ENCODE measurements around the gene ZNF684. TPM values are rescaled to one million over a fixed set of nuclear protein-coding genes. Genes with fewer than 3 reads are reported as not detected.
A peak's percentile ranks its signal among the peaks of the same experiment; 100 is the strongest.

The ZNF684 gene
- total RNA-seq (2021; ENCODE audit: unreplicated experiment): 5.3 TPM
- 2.2 and 3.4 TPM in 2 replicates for polyA plus RNA-seq (2012)
- percentile 53 among the genes with signal in this experiment for Bru-seq, nascent RNA
- percentile 47 among the genes with signal in this experiment for BruChase-seq, experiment 1, labeled RNA remaining after a 6-hour chase
- BruChase-seq, experiment 2, labeled RNA remaining after a 2-hour chase: percentile 59 among the genes with signal in this experiment
- long read RNA-seq, partial matches to known transcripts: 0 of 5 reads
- long read RNA-seq, other reads (novel, unspliced or antisense): 2 of 5 reads

- H3K4me2 ChIP-seq (ENCODE audit: low read length): peak within 1 kb of the TSS; percentile 86
- H3K27ac ChIP-seq (ENCODE audit: low read depth, low read length): peak within 1 kb of the TSS; percentile 68
- ATAC-seq (peak; percentile 98), DNase-seq (ENCODE audit: low read depth, low spot score) (peak; percentile 93)
- H3K79me2 ChIP-seq (ENCODE audit: insufficient read depth, low read length): no peaks in the 10 kb centered on the region
- CTCF ChIA-PET: interaction anchor here (1.0 to 2.4 kb wide), 8 partner anchors 12 to 420 kb away, joined by 3 to 10 read pairs (median 4); no protein-coding TSS in a partner anchor
- peak within 1 kb of the TSS; percentile 69 for H2AFZ ChIP-seq (ENCODE audit: low read depth, low read length, poor library complexity, severe bottlenecking)
- peak within 1 kb of the TSS; percentile 63 for H3K9ac ChIP-seq (ENCODE audit: low read length)
- intact Hi-C loops (cut with micrococcal nuclease): loop anchor here (5.0 kb wide), 1 partner anchor 136 kb away; the partner anchor contains the start of gene RIMS3
- H3K9me2 ChIP-seq (ENCODE audit: insufficient read depth): no peaks in the 10 kb centered on the region
- POLR2A ChIA-PET: interaction anchor here (0.6 to 1.0 kb wide), 4 partner anchors 31 to 160 kb away, joined by 3 to 4 read pairs (median 3); partner anchors contain the start of gene NFYC
- H3K4me3 ChIP-seq (replicated peaks in 1 of 2; ENCODE audit: low read depth in 1 of 2, low read length in 2 of 2): peak within 1 kb of the TSS; percentile 61 to 72
- TSS peak; percentile 81 for BruUV-seq (replicated peaks)
- H3K27me3 ChIP-seq (ENCODE audit: insufficient read depth, low read length): no peaks in the 10 kb centered on the region
- RAD21 ChIA-PET (ENCODE audit: low non-redundant PET in 1 of 2, low total read pairs in 2 of 2, uncharacterized antibody in 2 of 2, unreplicated experiment in 2 of 2): no interaction called here
- H3K36me3 ChIP-seq (ENCODE audit: control insufficient read depth in 1 of 2, insufficient read depth in 2 of 2, low read length in 2 of 2): no peaks in the 10 kb centered on the region; a peak in 1 of 4 replicates
- no peaks in the 10 kb centered on the region for H3K9me3 ChIP-seq (ENCODE audit: control insufficient read depth in 1 of 2, insufficient read depth in 1 of 2, low read depth in 1 of 2, low read length in 2 of 2)
- H3K4me1 ChIP-seq (ENCODE audit: control insufficient read depth in 1 of 2, insufficient read depth in 2 of 2, low read length in 2 of 2): peaks cover 7 to 11% of the 10 kb centered on the region in 2 experiments; a peak in 3 of 4 replicates
- H4K20me1 ChIP-seq (ENCODE audit: insufficient read depth): no peaks in the 10 kb centered on the region
- TF ChIP-seq EGR1 (IDR thresholded peaks at IDR 0.05; ENCODE audit: low read depth) (no peak; the same call in 1 of the 2 replicates), CBX3 (IDR thresholded peaks at IDR 0.05; ENCODE audit: low read depth) (no peak), POLR2A (IDR thresholded peaks at IDR 0.05; ENCODE audit: borderline replicate concordance, extremely low read depth, insufficient read depth, insufficient read length) (peak; percentile 82), ZFX (IDR thresholded peaks at IDR 0.05) (no peak), TCF7L2 (IDR thresholded peaks at IDR 0.05; ENCODE audit: borderline replicate concordance, extremely low read depth, insufficient read depth, insufficient read length) (peak; percentile 68), CEBPB (IDR thresholded peaks at IDR 0.05; ENCODE audit: low read depth) (no peak), MAX (IDR thresholded peaks at IDR 0.05) (peak; percentile 92), REST (IDR thresholded peaks at IDR 0.05; ENCODE audit: low read depth) (no peak), ELF1 (IDR thresholded peaks at IDR 0.05; ENCODE audit: borderline replicate concordance, low read depth) (peak; percentile 89), SRF (IDR thresholded peaks at IDR 0.05; ENCODE audit: low read depth) (no peak), RAD21 (IDR thresholded peaks at IDR 0.05; ENCODE audit: low read depth) (no peak), YY1 (IDR thresholded peaks at IDR 0.05; ENCODE audit: extremely low read depth, insufficient replicate concordance, low read depth, low read length) (peak; percentile 12), SP1 (IDR thresholded peaks at IDR 0.05; ENCODE audit: low read depth) (peak; percentile 45), FOSL1 (IDR thresholded peaks at IDR 0.05; ENCODE audit: low read depth) (no peak), POLR2AphosphoS5 (IDR thresholded peaks at IDR 0.05; ENCODE audit: low read depth, low read length) (peak; percentile 86), EZH2phosphoT487 (IDR thresholded peaks at IDR 0.05; ENCODE audit: borderline replicate concordance) (no peak)
- TF ChIP-seq, protein P1, sequence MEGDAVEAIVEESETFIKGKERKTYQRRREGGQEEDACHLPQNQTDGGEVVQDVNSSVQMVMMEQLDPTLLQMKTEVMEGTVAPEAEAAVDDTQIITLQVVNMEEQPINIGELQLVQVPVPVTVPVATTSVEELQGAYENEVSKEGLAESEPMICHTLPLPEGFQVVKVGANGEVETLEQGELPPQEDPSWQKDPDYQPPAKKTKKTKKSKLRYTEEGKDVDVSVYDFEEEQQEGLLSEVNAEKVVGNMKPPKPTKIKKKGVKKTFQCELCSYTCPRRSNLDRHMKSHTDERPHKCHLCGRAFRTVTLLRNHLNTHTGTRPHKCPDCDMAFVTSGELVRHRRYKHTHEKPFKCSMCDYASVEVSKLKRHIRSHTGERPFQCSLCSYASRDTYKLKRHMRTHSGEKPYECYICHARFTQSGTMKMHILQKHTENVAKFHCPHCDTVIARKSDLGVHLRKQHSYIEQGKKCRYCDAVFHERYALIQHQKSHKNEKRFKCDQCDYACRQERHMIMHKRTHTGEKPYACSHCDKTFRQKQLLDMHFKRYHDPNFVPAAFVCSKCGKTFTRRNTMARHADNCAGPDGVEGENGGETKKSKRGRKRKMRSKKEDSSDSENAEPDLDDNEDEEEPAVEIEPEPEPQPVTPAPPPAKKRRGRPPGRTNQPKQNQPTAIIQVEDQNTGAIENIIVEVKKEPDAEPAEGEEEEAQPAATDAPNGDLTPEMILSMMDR (IDR thresholded peaks at IDR 0.05 in 2 of 3, conservative IDR thresholded peaks at IDR 0.05 in 1 of 3; ENCODE audit: borderline replicate concordance in 1 of 3, insufficient read depth in 1 of 3, low read depth in 2 of 3, low read length in 2 of 3): no peak
- TF ChIP-seq, protein P2, sequence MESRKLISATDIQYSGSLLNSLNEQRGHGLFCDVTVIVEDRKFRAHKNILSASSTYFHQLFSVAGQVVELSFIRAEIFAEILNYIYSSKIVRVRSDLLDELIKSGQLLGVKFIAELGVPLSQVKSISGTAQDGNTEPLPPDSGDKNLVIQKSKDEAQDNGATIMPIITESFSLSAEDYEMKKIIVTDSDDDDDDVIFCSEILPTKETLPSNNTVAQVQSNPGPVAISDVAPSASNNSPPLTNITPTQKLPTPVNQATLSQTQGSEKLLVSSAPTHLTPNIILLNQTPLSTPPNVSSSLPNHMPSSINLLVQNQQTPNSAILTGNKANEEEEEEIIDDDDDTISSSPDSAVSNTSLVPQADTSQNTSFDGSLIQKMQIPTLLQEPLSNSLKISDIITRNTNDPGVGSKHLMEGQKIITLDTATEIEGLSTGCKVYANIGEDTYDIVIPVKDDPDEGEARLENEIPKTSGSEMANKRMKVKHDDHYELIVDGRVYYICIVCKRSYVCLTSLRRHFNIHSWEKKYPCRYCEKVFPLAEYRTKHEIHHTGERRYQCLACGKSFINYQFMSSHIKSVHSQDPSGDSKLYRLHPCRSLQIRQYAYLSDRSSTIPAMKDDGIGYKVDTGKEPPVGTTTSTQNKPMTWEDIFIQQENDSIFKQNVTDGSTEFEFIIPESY (IDR thresholded peaks at IDR 0.05; ENCODE audit: extremely low read depth, insufficient replicate concordance, low read length): no peak
Observed at GRCh38 chr1:40531381-40532061, at the start of gene ZNF684. Gene ZNF684 (plus strand): TSS chr1:40531637. CDS start chr1:40533167, 1,530 bp downstream.

Data from HCT116 (cell line).